ENCODE data around the gene CHKB.

DNA sequence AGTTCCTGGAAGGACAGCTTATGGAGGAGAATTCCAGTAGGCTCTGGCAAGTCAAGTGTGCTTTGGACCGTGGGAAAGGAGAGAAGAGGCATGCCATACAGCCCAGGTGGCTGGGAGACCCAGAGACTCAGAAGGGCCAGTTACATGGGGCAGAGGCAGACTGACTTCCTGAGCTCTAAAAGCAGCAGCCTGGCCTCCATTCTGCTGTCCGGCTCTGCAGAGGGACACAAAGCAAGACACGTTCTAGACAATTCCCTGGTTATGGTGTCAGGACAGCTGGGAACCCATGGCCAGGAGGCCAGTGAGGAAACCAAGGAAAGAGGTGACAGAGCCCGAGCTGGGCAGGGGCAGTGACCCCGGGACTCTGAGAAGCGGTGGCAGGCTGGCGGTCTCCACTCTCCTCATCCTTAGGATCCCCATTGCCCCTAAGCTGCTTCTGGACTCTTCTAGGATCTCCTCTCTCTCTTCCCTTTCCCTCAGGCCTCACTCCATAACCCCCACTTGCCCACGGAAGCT, 7.2 kb downstream of the CHKB start:
- TF ChIP-seq EP300 (IDR thresholded peaks at IDR 0.05; ENCODE audit: borderline replicate concordance), result no peak
- TF ChIP-seq CEBPB (IDR thresholded peaks at IDR 0.05), result no peak

Data from Ishikawa (cell line).